Measurements from ENCODE around the gene ZSCAN10. TPM values are rescaled to one million over a fixed set of nuclear protein-coding genes. Genes with fewer than 3 reads are reported as not detected.
"Not testable (repeated sequence)": the region's sequence is repeated elsewhere in the genome, so short reads cannot be mapped to it uniquely, and the experiment has no call there.

ZSCAN10 gene
- polyA plus RNA-seq, 1 donor, result 0.34 TPM

GRCh38 chr16:3085868-3086595 lies 13.1 kb downstream of the ZSCAN10 start:
- DNase-seq, result no peak

- no peak for DNase-seq
Measured at GRCh38 chr16:3084969-3085670, 14.0 kb downstream of the ZSCAN10 start.

- DNase-seq, result no peak
Measured at GRCh38 chr16:3084491-3084890, 14.6 kb downstream of the ZSCAN10 start.

- DNase-seq, result not testable (repeated sequence)
Measured at GRCh38 chr16:3083408-3083807, 15.7 kb downstream of the ZSCAN10 start.

- not testable (repeated sequence) for DNase-seq
Measured at GRCh38 chr16:3081957-3082356, 17.1 kb downstream of the ZSCAN10 start.

- DNase-seq, result no peak
Measured at GRCh38 chr16:3080024-3080423, 19.1 kb downstream of the ZSCAN10 start.

- no peak for DNase-seq
Measured at GRCh38 chr16:3076577-3076976, 22.5 kb downstream of the ZSCAN10 start.

- DNase-seq, result not testable (repeated sequence)
Measured at GRCh38 chr16:3075946-3076345, 23.1 kb downstream of the ZSCAN10 start.

- DNase-seq, result no peak
Measured at GRCh38 chr16:3075523-3075915, 23.6 kb downstream of the ZSCAN10 start.

- no peak for DNase-seq
Measured at GRCh38 chr16:3074860-3075522, 24.1 kb downstream of the ZSCAN10 start.

GRCh38 chr16:3073448-3073847 lies 25.6 kb downstream of the ZSCAN10 start:
- DNase-seq, result no peak

- DNase-seq, result not testable (repeated sequence)
Measured at GRCh38 chr16:3072576-3073263, 26.4 kb downstream of the ZSCAN10 start.

GRCh38 chr16:3072148-3072547 lies 26.9 kb downstream of the ZSCAN10 start:
- DNase-seq, result not testable (repeated sequence)

- no peak for DNase-seq
Measured at GRCh38 chr16:3071655-3072054, 27.4 kb downstream of the ZSCAN10 start.

- no peak for DNase-seq
Measured at GRCh38 chr16:3070608-3071111, 28.4 kb downstream of the ZSCAN10 start.

- not testable (repeated sequence) for DNase-seq
Measured at GRCh38 chr16:3069146-3069545, 29.9 kb downstream of the ZSCAN10 start.

- no peak for DNase-seq
Measured at GRCh38 chr16:3068487-3068886, 30.6 kb downstream of the ZSCAN10 start.

- no peak for DNase-seq
Measured at GRCh38 chr16:3066440-3066748, 32.7 kb downstream of the ZSCAN10 start.

GRCh38 chr16:3065742-3066439 lies 33.2 kb downstream of the ZSCAN10 start:
- DNase-seq, result no peak

GRCh38 chr16:3065069-3065741 lies 33.9 kb downstream of the ZSCAN10 start, which contains the start of gene IL32:
Gene IL32, plus strand, starts transcription at chr16:3065640. Its CDS starts 172 bp downstream, at chr16:3065812.
- DNase-seq, result peak; percentile 86

- no peak for DNase-seq
Measured at GRCh38 chr16:3063625-3064386, 35.3 kb downstream of the ZSCAN10 start.
